ENCODE results near the gene TMCC1.

The TMCC1 gene

DNA sequence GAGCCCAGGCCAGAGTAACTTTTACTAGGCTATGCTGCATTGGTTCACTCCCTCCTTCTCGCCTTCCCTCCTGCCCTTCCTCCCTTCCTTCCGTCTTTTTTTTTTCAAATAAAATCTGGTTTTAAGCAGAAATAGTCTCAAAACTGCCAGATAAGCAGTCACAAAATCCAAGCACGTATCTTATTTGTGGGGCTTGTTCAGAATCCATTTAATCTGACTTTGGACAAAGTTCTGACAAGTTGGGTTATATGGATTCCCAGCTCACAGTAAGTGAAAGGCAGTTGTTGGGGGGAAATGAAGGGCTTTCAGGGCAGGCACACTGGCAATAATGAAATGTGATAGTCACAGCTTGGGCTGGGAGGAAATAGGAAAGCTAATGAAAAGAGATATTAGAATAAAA, 255.0 kb downstream of the TMCC1 start:
- H3K36me3 ChIP-seq = no peaks in the 10 kb centered on the region
- no peak overlapping the region for H3K9ac ChIP-seq
- no peak overlapping the region for H3K27ac ChIP-seq
- H3K27me3 ChIP-seq = no peaks in the 10 kb centered on the region
- no peak overlapping the region for H3K4me3 ChIP-seq
- peaks cover 23% of the 10 kb centered on the region for H3K9me3 ChIP-seq
- no peak for TF ChIP-seq Cebpa-rat (IDR thresholded peaks at IDR 0.05)
- no peaks in the 10 kb centered on the region for H4K20me1 ChIP-seq
- H3K4me2 ChIP-seq = no peak overlapping the region
- 0 out of 2 replicates have a peak, but pooled peaks cover 4% of the 10 kb centered on the region for H3K4me1 ChIP-seq

DNA sequence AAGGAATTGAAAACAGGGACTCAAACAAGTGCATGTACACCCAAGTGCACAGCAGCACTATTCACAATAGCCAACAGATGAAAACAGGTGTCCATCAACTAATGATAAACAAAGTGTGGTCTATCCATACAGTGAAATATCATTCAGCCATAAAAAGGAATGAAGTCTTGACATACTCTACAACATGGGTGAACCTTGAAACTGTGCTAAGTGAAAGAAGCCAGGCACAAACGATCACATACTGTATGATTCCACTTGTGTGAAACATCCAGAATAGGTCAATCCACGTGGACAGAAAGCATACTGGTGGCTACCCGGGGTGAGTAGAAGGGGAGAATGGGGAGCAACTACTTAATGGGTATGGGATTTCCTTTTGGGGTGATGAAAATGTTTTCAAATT, 257.4 kb downstream of the TMCC1 start:
- no peak for TF ChIP-seq Cebpa-rat (IDR thresholded peaks at IDR 0.05)
- H3K36me3 ChIP-seq = no peaks in the 10 kb centered on the region
- no peaks in the 10 kb centered on the region for H4K20me1 ChIP-seq
- 0 out of 2 replicates have a peak, but pooled peaks cover 6% of the 10 kb centered on the region for H3K4me1 ChIP-seq
- H3K27ac ChIP-seq = no peak overlapping the region
- no peak overlapping the region for H3K9ac ChIP-seq
- H3K4me3 ChIP-seq = no peak overlapping the region
- no peak overlapping the region for H3K4me2 ChIP-seq
- H3K27me3 ChIP-seq = no peaks in the 10 kb centered on the region
- peaks cover 23% of the 10 kb centered on the region for H3K9me3 ChIP-seq

DNA sequence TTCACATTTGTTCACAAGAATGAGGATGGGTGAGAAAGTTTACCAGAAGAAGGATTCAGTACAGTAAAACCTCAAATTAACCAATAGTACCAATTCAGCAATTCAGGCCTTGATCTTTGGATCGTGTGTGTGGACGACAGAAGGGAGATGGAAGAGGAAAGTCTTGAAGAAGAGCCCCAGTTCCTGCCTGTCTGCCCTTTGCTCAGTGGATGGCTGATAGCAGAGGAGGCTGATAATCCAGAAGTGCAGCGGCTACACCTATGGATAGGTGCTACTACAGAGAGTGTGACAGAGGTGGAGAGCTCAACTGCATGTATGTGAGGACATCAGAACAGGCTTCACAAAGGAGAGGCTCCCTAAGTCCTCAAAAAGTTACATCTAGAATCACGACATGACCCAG, 257.9 kb downstream of the TMCC1 start:
- Histone ChIP-seq H3K27me3 (no peaks in the 10 kb centered on the region), H3K4me3 (no peak overlapping the region), H3K4me2 (no peak overlapping the region), H3K9me3 (peaks cover 23% of the 10 kb centered on the region), H3K36me3 (no peaks in the 10 kb centered on the region), H3K9ac (no peak overlapping the region), H4K20me1 (no peaks in the 10 kb centered on the region), H3K4me1 (0 out of 2 replicates have a peak, but pooled peaks cover 6% of the 10 kb centered on the region), H3K27ac (no peak overlapping the region)
- no peak for TF ChIP-seq Cebpa-rat (IDR thresholded peaks at IDR 0.05)

DNA sequence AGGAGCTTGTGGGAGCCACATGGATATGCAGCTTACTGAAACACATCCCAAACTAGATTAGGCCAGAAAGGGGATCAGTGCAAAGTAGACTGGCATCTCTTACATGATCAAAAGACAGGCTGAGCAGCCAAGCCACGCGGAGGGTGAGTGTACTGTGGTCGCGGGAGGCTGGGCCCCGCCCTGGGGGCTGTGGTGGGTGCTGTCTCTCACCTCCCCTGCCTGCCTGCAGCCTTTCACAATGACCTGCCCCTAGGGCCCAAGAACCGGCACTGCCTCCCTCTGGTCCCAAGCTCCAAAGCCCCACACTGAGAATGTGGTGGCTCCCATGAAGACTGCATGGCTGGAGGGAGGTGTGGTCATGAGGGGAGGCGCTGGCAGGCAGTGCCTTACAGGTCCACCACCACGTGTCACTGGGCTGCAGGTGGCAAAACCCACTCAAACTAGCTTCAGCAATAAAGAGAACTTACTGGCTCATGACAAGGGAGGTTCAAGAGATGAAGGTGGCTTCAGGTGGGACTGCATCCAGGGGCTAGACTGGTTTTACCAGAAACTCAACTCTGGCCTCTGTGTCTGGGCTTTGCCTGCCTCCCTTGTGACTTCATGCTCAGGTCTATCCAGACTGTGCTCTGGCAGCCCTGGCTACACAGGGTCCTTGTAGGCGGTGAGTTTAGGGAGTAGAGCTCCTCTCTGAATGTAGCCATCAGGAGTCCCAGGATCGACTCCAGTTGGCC, 259.6 kb downstream of the TMCC1 start:
- peaks cover 20% of the 10 kb centered on the region for H3K9me3 ChIP-seq
- 0 out of 2 replicates have a peak, but pooled peaks cover 6% of the 10 kb centered on the region for H3K4me1 ChIP-seq
- H3K9ac ChIP-seq = no peak overlapping the region
- no peak for TF ChIP-seq Cebpa-rat (IDR thresholded peaks at IDR 0.05)
- no peaks in the 10 kb centered on the region for H3K27me3 ChIP-seq
- no peak overlapping the region for H3K4me3 ChIP-seq
- H3K36me3 ChIP-seq = no peaks in the 10 kb centered on the region
- H3K4me2 ChIP-seq = no peak overlapping the region
- no peak overlapping the region for H3K27ac ChIP-seq
- H4K20me1 ChIP-seq = no peaks in the 10 kb centered on the region

DNA sequence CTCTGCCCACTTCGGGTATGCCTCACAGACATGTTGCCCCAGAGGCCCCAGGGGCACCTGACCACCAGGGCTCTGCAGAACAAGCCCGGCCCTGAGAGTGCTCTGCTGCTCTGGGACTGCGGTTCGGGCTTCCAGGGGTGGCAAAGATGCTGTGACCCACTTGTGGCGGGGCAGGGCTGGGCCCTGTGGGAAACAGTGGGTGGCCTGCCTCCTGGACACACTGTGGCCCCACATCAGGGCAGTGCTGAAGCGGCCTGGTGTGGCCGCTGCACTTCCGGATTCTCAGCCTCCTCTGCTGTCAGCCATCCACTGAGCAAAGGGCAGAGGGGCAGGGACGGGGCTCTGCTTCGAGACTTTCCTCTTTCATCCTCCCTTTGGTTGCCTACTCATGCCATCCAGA, 260.5 kb downstream of the TMCC1 start:
- H3K4me1 ChIP-seq = 0 out of 2 replicates have a peak, but pooled peaks cover 6% of the 10 kb centered on the region
- no peaks in the 10 kb centered on the region for H3K36me3 ChIP-seq
- no peaks in the 10 kb centered on the region for H4K20me1 ChIP-seq
- H3K4me3 ChIP-seq = no peak overlapping the region
- no peaks in the 10 kb centered on the region for H3K27me3 ChIP-seq
- no peak overlapping the region for H3K4me2 ChIP-seq
- no peak overlapping the region for H3K27ac ChIP-seq
- peaks cover 18% of the 10 kb centered on the region for H3K9me3 ChIP-seq
- no peak for TF ChIP-seq Cebpa-rat (IDR thresholded peaks at IDR 0.05)
- H3K9ac ChIP-seq = no peak overlapping the region

DNA sequence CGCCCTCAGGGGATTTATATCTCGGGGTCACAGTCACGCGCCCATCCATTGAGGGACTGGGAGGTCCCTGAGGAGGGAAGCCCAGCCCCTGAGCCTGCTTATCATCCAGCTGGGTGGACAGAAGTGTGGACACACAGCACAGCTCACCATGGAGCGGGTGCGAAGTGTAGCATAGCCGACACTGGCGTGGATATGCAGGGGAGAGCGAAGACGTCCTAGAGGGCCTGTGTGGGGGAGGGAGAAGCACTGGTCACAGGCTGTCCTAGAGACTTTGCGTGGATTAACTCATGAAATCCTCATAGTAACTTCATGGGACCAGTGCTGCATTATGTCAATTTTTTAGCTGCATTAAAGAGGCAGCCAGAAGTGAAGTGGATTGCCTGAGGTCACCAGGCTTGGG, 261.0 kb downstream of the TMCC1 start:
- no peak for TF ChIP-seq Cebpa-rat (IDR thresholded peaks at IDR 0.05)
- Histone ChIP-seq H4K20me1 (no peaks in the 10 kb centered on the region), H3K9ac (no peak overlapping the region), H3K9me3 (peaks cover 18% of the 10 kb centered on the region), H3K27me3 (no peaks in the 10 kb centered on the region), H3K4me2 (no peak overlapping the region), H3K27ac (no peak overlapping the region), H3K4me3 (no peak overlapping the region), H3K4me1 (peaks cover 6% of the 10 kb centered on the region; the same call in 1 of the 2 replicates), H3K36me3 (no peaks in the 10 kb centered on the region)

DNA sequence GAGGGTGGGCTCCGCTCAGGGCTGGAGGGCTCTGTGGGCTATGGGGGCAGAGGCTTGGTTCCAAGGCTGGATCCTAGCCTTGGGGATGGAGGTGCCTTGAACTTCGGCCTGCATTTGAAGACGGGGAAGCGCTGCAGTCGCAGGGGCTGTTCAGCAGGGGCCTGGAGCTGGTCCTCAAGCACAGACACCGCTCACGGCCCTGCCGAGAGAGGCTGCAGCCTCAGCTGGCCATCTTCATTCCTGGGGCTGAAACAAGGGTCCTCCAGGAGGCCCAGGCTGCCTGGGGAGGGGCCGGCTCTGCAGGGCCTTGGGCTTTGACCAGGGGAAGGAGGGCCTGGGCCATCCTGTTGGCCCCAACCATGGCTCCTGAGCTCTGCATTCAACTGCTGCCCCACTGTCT, 261.5 kb downstream of the TMCC1 start:
- Histone ChIP-seq H3K27me3 (no peaks in the 10 kb centered on the region), H3K9me3 (peaks cover 18% of the 10 kb centered on the region), H3K36me3 (no peaks in the 10 kb centered on the region), H3K4me3 (no peak overlapping the region), H3K9ac (no peak overlapping the region), H3K27ac (no peak overlapping the region), H3K4me1 (peaks cover 9% of the 10 kb centered on the region; the same call in 1 of the 2 replicates), H4K20me1 (no peaks in the 10 kb centered on the region), H3K4me2 (no peak overlapping the region)
- TF ChIP-seq Cebpa-rat (IDR thresholded peaks at IDR 0.05) = no peak

DNA sequence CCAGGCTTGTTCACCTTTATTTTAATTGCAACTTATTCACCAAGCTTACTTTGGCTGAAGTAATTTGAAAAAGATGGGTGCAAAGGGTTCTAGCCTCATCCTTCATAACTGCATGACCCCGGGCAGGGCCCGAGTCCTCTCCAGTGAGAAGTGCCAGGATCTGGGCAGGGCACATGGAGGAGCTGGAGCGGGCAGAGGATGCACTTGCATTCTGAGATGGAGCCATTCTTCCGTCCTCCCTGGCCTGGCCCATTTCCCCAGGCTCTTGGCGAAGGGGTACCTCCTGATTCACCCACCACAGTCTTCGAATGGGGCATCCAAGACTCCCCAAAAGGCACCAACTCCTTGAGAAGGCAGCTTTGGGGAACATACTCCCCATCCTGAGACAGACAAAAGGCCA, 264.5 kb downstream of the TMCC1 start:
- H3K4me2 ChIP-seq = no peak overlapping the region
- H4K20me1 ChIP-seq = no peaks in the 10 kb centered on the region
- peaks cover 38% of the 10 kb centered on the region for H3K4me1 ChIP-seq
- no peaks in the 10 kb centered on the region for H3K9me3 ChIP-seq
- no peak overlapping the region for H3K27ac ChIP-seq
- H3K9ac ChIP-seq = no peak overlapping the region
- no peak for TF ChIP-seq Cebpa-rat (IDR thresholded peaks at IDR 0.05)
- no peaks in the 10 kb centered on the region for H3K36me3 ChIP-seq
- H3K4me3 ChIP-seq = no peak overlapping the region
- no peaks in the 10 kb centered on the region for H3K27me3 ChIP-seq

DNA sequence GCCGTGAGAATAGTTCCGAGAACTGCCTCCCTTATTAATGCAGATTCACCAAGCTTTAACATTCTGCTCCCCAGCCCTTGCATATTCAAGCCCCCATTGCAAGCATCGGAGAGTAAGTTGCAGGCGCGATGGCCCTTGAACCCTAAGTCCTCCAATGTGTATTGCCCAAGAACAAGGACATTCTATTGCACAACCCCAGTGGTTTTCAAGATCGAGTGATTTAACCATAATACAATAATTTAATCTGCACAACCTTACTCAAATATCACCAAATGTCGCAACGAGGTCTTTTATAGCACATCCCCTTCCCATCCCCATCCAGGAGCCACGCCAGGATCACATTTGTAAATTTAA, 265.4 kb downstream of the TMCC1 start:
- no peak overlapping the region; the same call in 1 of the 2 replicates for H3K9ac ChIP-seq

DNA sequence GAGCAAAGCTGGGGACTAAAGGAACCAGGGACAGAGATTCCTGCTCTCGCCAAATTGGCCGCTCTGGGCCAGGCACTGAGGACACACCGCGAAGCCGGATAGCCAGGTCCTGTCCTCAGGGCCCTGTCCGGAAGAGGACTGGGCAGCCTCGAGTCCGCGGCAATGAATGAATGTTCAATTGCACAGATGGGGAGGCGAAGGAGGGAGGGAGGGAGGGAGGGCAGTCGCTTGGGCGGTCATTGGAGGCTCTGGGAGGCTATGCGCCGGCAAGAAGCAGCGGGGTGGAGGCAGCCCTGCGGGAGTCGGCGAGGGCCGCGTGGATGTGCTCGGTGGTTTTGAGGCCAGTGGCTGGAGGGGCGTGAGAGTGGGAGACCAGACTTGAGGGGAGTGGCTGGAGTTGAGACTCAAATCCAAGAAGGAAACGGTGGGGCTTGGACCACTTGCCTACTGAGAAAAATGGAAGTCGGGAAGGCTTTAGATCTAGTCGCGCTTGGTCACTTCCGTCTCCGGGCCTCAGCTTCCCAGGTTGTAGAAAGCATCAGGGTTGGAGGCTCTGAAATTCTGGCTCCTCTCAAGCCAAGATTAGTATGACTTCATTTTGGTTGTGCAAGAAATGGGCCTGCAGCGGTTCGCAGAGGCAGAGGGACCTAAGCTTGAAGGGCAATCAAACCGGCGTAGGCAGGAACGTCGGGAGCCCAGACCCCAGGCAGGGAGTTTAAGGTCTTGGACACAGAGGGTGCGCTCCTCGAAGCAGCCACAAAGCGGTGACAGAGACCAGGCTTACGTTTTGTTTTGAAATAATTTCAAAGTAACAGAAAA, 266.0 kb downstream of the TMCC1 start:
- TF ChIP-seq Cebpa-rat (IDR thresholded peaks at IDR 0.05) = no peak
- no peaks in the 10 kb centered on the region for H3K36me3 ChIP-seq
- H4K20me1 ChIP-seq = no peaks in the 10 kb centered on the region
- peak overlapping the region; percentile 80 for H3K9ac ChIP-seq
- H3K4me3 ChIP-seq = peak overlapping the region; percentile 77
- peak overlapping the region; percentile 98 for H3K4me2 ChIP-seq
- H3K9me3 ChIP-seq = no peaks in the 10 kb centered on the region
- H3K4me1 ChIP-seq = peaks cover 39% of the 10 kb centered on the region
- no peaks in the 10 kb centered on the region for H3K27me3 ChIP-seq
- peak overlapping the region; percentile 85 for H3K27ac ChIP-seq

More for the DNA sequence above, 265.4 kb downstream of the TMCC1 start:
- peak overlapping the region; percentile 77; the same call in 1 of the 2 replicates for H3K4me3 ChIP-seq
- no peaks in the 10 kb centered on the region for H3K36me3 ChIP-seq
- H3K27me3 ChIP-seq = no peaks in the 10 kb centered on the region
- H3K9me3 ChIP-seq = no peaks in the 10 kb centered on the region
- H3K4me1 ChIP-seq = peaks cover 34% of the 10 kb centered on the region
- peak; percentile 86 for TF ChIP-seq Cebpa-rat (IDR thresholded peaks at IDR 0.05)
- H4K20me1 ChIP-seq = no peaks in the 10 kb centered on the region
- H3K4me2 ChIP-seq = peak overlapping the region; percentile 98
- no peak overlapping the region for H3K27ac ChIP-seq

All from BLaER1 (cell line).